HCT116 (cell line): Measurements from ENCODE around the gene TRIM63. TPM values are rescaled to one million over a fixed set of nuclear protein-coding genes. Genes with fewer than 3 reads are reported as not detected.

Experiments used
- ATAC-seq: fragments of 200-7000 bp; cut with Tn5 transposase; 2 replicates; pipeline ENCODE4 v1.9.1; 2020; ENCODE audit warnings: mild to moderate bottlenecking, moderate library complexity
- BruUV-seq: library from RNA; stranded (reverse); fragments of 400-500 nt; replicated peaks from 2 replicates; lab custom pipeline; 2021; lab: Mats Ljungman, UMichigan
- CTCF ChIA-PET: fragments of 300-600 bp; sonication (Branson Sonifier 250); formaldehyde crosslinking; loops from one replicate; lab custom pipeline; 2021; ENCODE audit warnings: antibody characterized with exemption; lab: Charles Lee
- POLR2A ChIA-PET: fragments of 300-600, 350-600 bp; sonication (Branson Sonifier 250); formaldehyde crosslinking; loops from one replicate; lab custom pipeline; 2021; ENCODE audit warnings: antibody characterized with exemption; lab: Charles Lee
- RAD21 ChIA-PET, 2 experiments: fragments of 300-600 bp; sonication (Branson Sonifier 250); formaldehyde crosslinking; loops; one replicate each; lab custom pipeline; 2023; ENCODE audit warnings: low total read pairs in 2 of 2; ENCODE audit not compliant: uncharacterized antibody in 2 of 2, unreplicated experiment in 2 of 2, low non-redundant PET in 1 of 2; lab: Charles Lee
- DNase-seq: peaks from one replicate; pipeline ENCODE4 v3.0.0-alpha.2; 2010; ENCODE audit warnings: low read depth, low spot score
- H2AFZ ChIP-seq: fragments of 200-600 bp; shearing (Covaris generic), sonication (generic); 2 replicates; pipeline ENCODE4 v1.6.1; 2017; ENCODE audit warnings: low read depth, mixed run types, mixed read lengths, antibody characterized with exemption, low read length; ENCODE audit not compliant: poor library complexity, severe bottlenecking
- H3K27ac ChIP-seq: 2 replicates; pipeline ENCODE4 v1.5.1; 2012; ENCODE audit warnings: low read depth, low read length
- H3K27me3 ChIP-seq: fragments of 200-600 bp; sonication (generic); 2 replicates; pipeline ENCODE4 v1.6.1; 2016; ENCODE audit warnings: mixed run types, low read length, mixed read lengths; ENCODE audit not compliant: insufficient read depth
- H3K36me3 ChIP-seq, 2 experiments: fragments of 200-500 bp in 1 of 2; fragments of 200-600 bp in 1 of 2; sonication (Bioruptor generic) in 1 of 2; sonication (generic) in 1 of 2; 2 replicates each; pipeline versions ENCODE4 v1.5.1 to v1.6.1; 2014 to 2016; ENCODE audit warnings: low read length in 2 of 2, inconsistent platforms in 1 of 2, mixed read lengths in 1 of 2, mixed run types in 1 of 2; ENCODE audit not compliant: insufficient read depth in 2 of 2, control insufficient read depth in 1 of 2
- H3K4me1 ChIP-seq, 2 experiments: fragments of 200-600 bp in 1 of 2; sonication (generic) in 1 of 2; 2 replicates each; pipeline versions ENCODE4 v1.5.1 to v1.6.1; 2012 to 2017; ENCODE audit warnings: low read length in 2 of 2, inconsistent platforms in 1 of 2, mild to moderate bottlenecking in 1 of 2, mixed read lengths in 1 of 2, mixed run types in 1 of 2, moderate library complexity in 1 of 2; ENCODE audit not compliant: insufficient read depth in 2 of 2, control insufficient read depth in 1 of 2
- H3K4me2 ChIP-seq: fragments of 200-600 bp; sonication (generic); 2 replicates; pipeline ENCODE4 v1.6.1; 2017; ENCODE audit warnings: mixed run types, low read length, mixed read lengths
- H3K4me3 ChIP-seq, 2 experiments: fragments of 200-600 bp in 1 of 2; sonication (generic) in 1 of 2; replicated peaks in 1 of 2; 2 replicates each; pipeline ENCODE4 v1.5.1; 2011 to 2016; ENCODE audit warnings: low read length in 2 of 2, control low read depth in 1 of 2, low read depth in 1 of 2, mild to moderate bottlenecking in 1 of 2, mixed read lengths in 1 of 2, mixed run types in 1 of 2
- H3K79me2 ChIP-seq: fragments of 200-600 bp; sonication (generic); 2 replicates; pipeline ENCODE4 v1.6.1; 2017; ENCODE audit warnings: mild to moderate bottlenecking, mixed run types, low read length, moderate library complexity, mixed read lengths; ENCODE audit not compliant: insufficient read depth
- H3K9ac ChIP-seq: fragments of 200-600 bp; sonication (generic); 2 replicates; pipeline ENCODE4 v1.6.1; 2016; ENCODE audit warnings: low read length, mixed read lengths
- H3K9me2 ChIP-seq: fragments of 200-600 bp; sonication (generic), shearing (Covaris generic); 2 replicates; pipeline ENCODE4 v1.6.1; 2017; ENCODE audit warnings: mixed run types, mild to moderate bottlenecking, moderate library complexity; ENCODE audit not compliant: insufficient read depth
- H3K9me3 ChIP-seq, 2 experiments: fragments of 200-500 bp in 1 of 2; fragments of 200-600 bp in 1 of 2; sonication (Bioruptor generic) in 1 of 2; sonication (generic) in 1 of 2; 2 replicates each; pipeline ENCODE4 v1.6.1; 2014 to 2017; ENCODE audit warnings: low read length in 2 of 2, mixed read lengths in 2 of 2, inconsistent platforms in 1 of 2, low read depth in 1 of 2, mild to moderate bottlenecking in 1 of 2, mixed run types in 1 of 2, moderate library complexity in 1 of 2; ENCODE audit not compliant: control insufficient read depth in 1 of 2, insufficient read depth in 1 of 2
- H4K20me1 ChIP-seq: fragments of 200-600 bp; sonication (generic), shearing (Covaris generic); 2 replicates; pipeline ENCODE4 v1.6.1; 2017; ENCODE audit warnings: mixed run types, mild to moderate bottlenecking, moderate library complexity; ENCODE audit not compliant: insufficient read depth
- ATF3 ChIP-seq: IDR thresholded peaks from 2 replicates; pipeline ENCODE4 v1.6.1; 2012
- CBX3 ChIP-seq: IDR thresholded peaks from 2 replicates; pipeline ENCODE4 v1.6.1; 2012; ENCODE audit warnings: low read depth
- EGR1 ChIP-seq: IDR thresholded peaks from 2 replicates; pipeline ENCODE4 v1.6.1; 2012; ENCODE audit warnings: low read depth
- ELF1 ChIP-seq: IDR thresholded peaks from 2 replicates; pipeline ENCODE4 v1.6.1; 2012; ENCODE audit warnings: low read depth, borderline replicate concordance
- EZH2phosphoT487 ChIP-seq: fragments of 200-600 bp; IDR thresholded peaks from 2 replicates; pipeline ENCODE4 v1.6.1; 2018; ENCODE audit warnings: antibody characterized with exemption, borderline replicate concordance
- JUND ChIP-seq: IDR thresholded peaks from 2 replicates; pipeline ENCODE4 v1.6.1; 2012
- POLR2A ChIP-seq: IDR thresholded peaks from 2 replicates; pipeline ENCODE4 v1.7.0; 2011; ENCODE audit warnings: borderline replicate concordance; ENCODE audit not compliant: insufficient read depth, insufficient read length; ENCODE audit errors: extremely low read depth
- POLR2AphosphoS5 ChIP-seq: IDR thresholded peaks from 2 replicates; pipeline ENCODE4 v1.6.1; 2011; ENCODE audit warnings: mild to moderate bottlenecking, low read depth, low read length, moderate library complexity
- REST ChIP-seq: IDR thresholded peaks from 2 replicates; pipeline ENCODE4 v1.6.1; 2012; ENCODE audit warnings: low read depth
- TCF7L2 ChIP-seq: IDR thresholded peaks from 2 replicates; pipeline ENCODE4 v1.7.0; 2011; ENCODE audit warnings: borderline replicate concordance, inconsistent platforms; ENCODE audit not compliant: insufficient read depth, insufficient read length; ENCODE audit errors: extremely low read depth
- ZBTB33 ChIP-seq: IDR thresholded peaks from 2 replicates; pipeline ENCODE4 v1.6.1; 2011; ENCODE audit warnings: mild to moderate bottlenecking, low read length, moderate library complexity; ENCODE audit not compliant: insufficient replicate concordance; ENCODE audit errors: extremely low read depth
- intact Hi-C: fragments of 100-400 bp; cut with micrococcal nuclease; formaldehyde crosslinking; loops from 2 replicates; pipeline ENCODE4 v1.10.0; 2022
- total RNA-seq: library from RNA; stranded (reverse); gene quantifications from one replicate; pipeline ENCODE4 v1.2.1, GENCODE V29; 2021; ENCODE audit not compliant: unreplicated experiment

TRIM63 gene
- total RNA-seq, 1 experiment from 2014 or later: not detected

GRCh38 chr1:26044971-26045721 is 22.3 kb downstream of the TRIM63 start:
- intact Hi-C loops: no loop called here
- ChIA-PET CTCF (interaction anchor here (0.9 to 2.5 kb wide), 2 partner anchors 9 to 10 kb away, joined by 5 to 7 read pairs; no protein-coding TSS in a partner anchor), RAD21 (no interaction called here), POLR2A (no interaction called here)
- no peak for TF ChIP-seq POLR2A
- no peak for TF ChIP-seq TCF7L2
- TF ChIP-seq REST: no peak
- no peak for TF ChIP-seq EZH2phosphoT487
- TF ChIP-seq CBX3: no peak
- no peak for TF ChIP-seq JUND
- TF ChIP-seq POLR2AphosphoS5: no peak
- no peak for TF ChIP-seq ZBTB33
- TF ChIP-seq EGR1: no peak
- no peak for TF ChIP-seq ATF3
- TF ChIP-seq ELF1: no peak
- Histone ChIP-seq H3K27ac (no peak overlapping the region), H3K4me1 (no peaks in the 10 kb centered on the region), H3K9me2 (no peaks in the 10 kb centered on the region), H3K79me2 (no peaks in the 10 kb centered on the region), H2AFZ (no peak overlapping the region), H3K9me3 (no peaks in the 10 kb centered on the region), H3K4me3 (no peak overlapping the region), H3K27me3 (no peaks in the 10 kb centered on the region), H3K36me3 (no peaks in the 10 kb centered on the region), H3K9ac (no peak overlapping the region), H3K4me2 (no peak overlapping the region), H4K20me1 (no peaks in the 10 kb centered on the region)
- ATAC-seq (no peak), DNase-seq (no peak)
- BruUV-seq: no TSS peak
